Loucy (cell line): ENCODE measurements around the gene SLC4A1.
A peak's percentile ranks its signal among the peaks of the same experiment; 100 is the strongest.

Experiments used
- H2AFZ ChIP-seq: fragments of 200-600 bp; sonication (generic); 2 replicates; pipeline ENCODE4 v1.6.0; 2016; ENCODE audit warnings: antibody characterized with exemption, mild to moderate bottlenecking, low read length, moderate library complexity
- H3F3A ChIP-seq: fragments of 200-600 bp; 2 replicates; pipeline ENCODE4 v1.6.0; 2016; ENCODE audit warnings: antibody characterized with exemption, low read depth, mild to moderate bottlenecking
- H3K27me3 ChIP-seq: fragments of 200-600 bp; sonication (generic); 2 replicates; pipeline ENCODE4 v1.6.1; 2014; ENCODE audit warnings: low read length, mild to moderate bottlenecking; ENCODE audit not compliant: insufficient read depth, poor library complexity, severe bottlenecking
- H3K36me3 ChIP-seq: fragments of 200-600 bp; sonication (generic); 2 replicates; pipeline ENCODE4 v1.6.1; 2016; ENCODE audit warnings: low read length; ENCODE audit not compliant: insufficient read depth
- H3K4me1 ChIP-seq: fragments of 200-600 bp; sonication (generic); 2 replicates; pipeline ENCODE4 v1.5.1; 2014; ENCODE audit warnings: low read length, mild to moderate bottlenecking; ENCODE audit not compliant: insufficient read depth, poor library complexity, severe bottlenecking
- H3K4me2 ChIP-seq: fragments of 200-600 bp; sonication (generic); 2 replicates; pipeline ENCODE4 v1.6.0; 2014; ENCODE audit warnings: antibody characterized with exemption, low read length, low read depth, mild to moderate bottlenecking; ENCODE audit not compliant: poor library complexity, severe bottlenecking
- H3K4me3 ChIP-seq: fragments of 200-600 bp; sonication (generic); 2 replicates; pipeline ENCODE4 v1.5.1; 2014; ENCODE audit warnings: low read length, mild to moderate bottlenecking, mixed read lengths; ENCODE audit not compliant: poor library complexity, severe bottlenecking
- H3K79me2 ChIP-seq: fragments of 200-600 bp; sonication (generic); 2 replicates; pipeline ENCODE4 v1.6.1; 2014; ENCODE audit warnings: low read length; ENCODE audit not compliant: insufficient read depth
- H3K9ac ChIP-seq: fragments of 200-600 bp; sonication (generic); 2 replicates; pipeline ENCODE4 v1.6.0; 2014; ENCODE audit warnings: mild to moderate bottlenecking, low read depth, low read length, moderate library complexity; ENCODE audit not compliant: poor library complexity, severe bottlenecking
- H3K9me2 ChIP-seq: fragments of 200-600 bp; sonication (generic); replicated peaks from 2 replicates; pipeline ENCODE4 v1.6.1; 2016; ENCODE audit warnings: low read depth, low read length, mixed read lengths
- H3K9me3 ChIP-seq: fragments of 200-600 bp; sonication (generic); 2 replicates; pipeline ENCODE4 v1.6.1; 2014; ENCODE audit warnings: mild to moderate bottlenecking, antibody characterized with exemption, low read length, low read depth; ENCODE audit not compliant: insufficient read depth
- H4K20me1 ChIP-seq: fragments of 200-600 bp; sonication (generic); 2 replicates; pipeline ENCODE4 v1.6.0; 2014; ENCODE audit warnings: antibody characterized with exemption, low read length, mild to moderate bottlenecking; ENCODE audit not compliant: insufficient read depth, poor library complexity, severe bottlenecking
- CTCF ChIP-seq: fragments of 200-600 bp; sonication (generic); conservative IDR thresholded peaks from 2 replicates; pipeline ENCODE4 v1.5.1; 2014; ENCODE audit warnings: mild to moderate bottlenecking, antibody characterized with exemption, low read length
- EZH2phosphoT487 ChIP-seq: fragments of 200-600 bp; IDR thresholded peaks from 2 replicates; pipeline ENCODE4 v1.6.1; 2018; ENCODE audit warnings: antibody characterized with exemption, mild to moderate bottlenecking, moderate library complexity, borderline replicate concordance

Gene SLC4A1

GRCh38 chr17:44280392-44280937 is 12.5 kb upstream of the SLC4A1 start:
- Histone ChIP-seq H3F3A (no peaks in the 10 kb centered on the region), H4K20me1 (no peaks in the 10 kb centered on the region), H3K36me3 (no peaks in the 10 kb centered on the region), H2AFZ (no peak overlapping the region), H3K27me3 (no peaks in the 10 kb centered on the region), H3K9me3 (no peaks in the 10 kb centered on the region), H3K9ac (no peak overlapping the region), H3K4me2 (no peak overlapping the region), H3K4me3 (no peak overlapping the region), H3K9me2 (no peaks in the 10 kb centered on the region), H3K4me1 (peaks cover 8% of the 10 kb centered on the region), H3K79me2 (no peaks in the 10 kb centered on the region)
- no peak for TF ChIP-seq CTCF
- no peak for TF ChIP-seq EZH2phosphoT487

DNA sequence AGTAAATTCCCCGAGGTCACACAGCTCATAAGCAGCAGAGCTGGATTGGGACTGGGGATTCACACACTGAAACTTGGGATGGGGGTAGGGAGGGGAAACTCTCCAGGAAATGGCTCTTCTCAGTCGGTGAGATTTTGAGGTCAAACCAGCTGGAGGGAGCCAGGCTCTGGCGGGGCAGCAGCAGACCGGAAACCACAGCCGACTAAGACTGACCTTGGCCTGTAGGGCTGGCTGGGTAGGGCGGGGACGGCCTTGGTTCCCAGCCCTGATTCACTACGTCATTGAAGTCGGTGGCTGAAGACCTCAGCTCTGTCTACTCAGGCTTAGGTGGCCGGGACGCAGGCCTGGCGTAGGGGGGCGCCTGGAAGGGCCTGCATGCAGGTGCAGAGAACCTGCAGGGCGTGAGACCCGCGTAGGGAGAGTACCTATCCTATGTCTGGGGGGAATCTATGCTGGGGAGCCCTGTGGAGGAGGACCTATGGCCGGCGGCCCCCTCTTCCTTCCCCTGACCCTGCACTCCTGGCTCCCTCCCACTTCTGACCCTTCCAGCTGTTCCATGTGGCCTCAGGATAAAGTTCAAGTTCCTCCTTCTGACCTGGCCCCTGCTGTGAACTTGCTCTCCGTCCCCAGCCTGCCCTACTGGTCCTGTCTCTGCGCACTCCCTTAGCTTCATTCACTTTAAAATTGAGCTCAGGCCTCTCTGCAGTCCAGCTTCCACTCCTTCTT is 11.9 kb upstream of the SLC4A1 start:
- Histone ChIP-seq H3K4me1 (peaks cover 8% of the 10 kb centered on the region), H3K27me3 (no peaks in the 10 kb centered on the region), H3K4me3 (peak overlapping the region; percentile 12), H3K9me3 (no peaks in the 10 kb centered on the region), H3F3A (no peaks in the 10 kb centered on the region), H3K4me2 (peak overlapping the region; percentile 58), H3K36me3 (no peaks in the 10 kb centered on the region), H3K9me2 (no peaks in the 10 kb centered on the region), H3K9ac (no peak overlapping the region), H2AFZ (no peak overlapping the region), H4K20me1 (no peaks in the 10 kb centered on the region), H3K79me2 (no peaks in the 10 kb centered on the region)
- TF ChIP-seq EZH2phosphoT487 (no peak), CTCF (no peak)

GRCh38 chr17:44279346-44279665 is 11.4 kb upstream of the SLC4A1 start:
- Histone ChIP-seq H3K9ac (no peak overlapping the region), H3K4me1 (peaks cover 8% of the 10 kb centered on the region), H3K4me2 (peak overlapping the region; percentile 58), H3K9me3 (no peaks in the 10 kb centered on the region), H3K79me2 (no peaks in the 10 kb centered on the region), H3K36me3 (no peaks in the 10 kb centered on the region), H3K27me3 (no peaks in the 10 kb centered on the region), H2AFZ (no peak overlapping the region), H3F3A (no peaks in the 10 kb centered on the region), H3K4me3 (peak overlapping the region; percentile 12), H3K9me2 (no peaks in the 10 kb centered on the region), H4K20me1 (no peaks in the 10 kb centered on the region)
- TF ChIP-seq EZH2phosphoT487: no peak
- TF ChIP-seq CTCF: no peak
